Kidney (tissue), 14 donors: ENCODE results near the gene BUB1B. TPM values are rescaled to one million over a fixed set of nuclear protein-coding genes. Genes with fewer than 3 reads are reported as not detected.

Experiments
- DNase-seq, 5 donors: peaks; one replicate each; pipeline ENCODE4 v3.0.0-alpha.2; 2013 to 2020
- FAIRE-seq: peaks from 2 replicates; lab custom pipeline; 2012; peaks lifted over from hg19 to GRCh38; lab: Jason Lieb, UNC
- H3K27ac ChIP-seq, 2 donors: one replicate each; pipeline ENCODE4 v1.7.0; 2013; ENCODE audit warnings: low read depth in 2 of 2, low read length in 2 of 2, inconsistent platforms in 1 of 2
- H3K27me3 ChIP-seq: one replicate; pipeline ENCODE4 v1.7.1; 2013; ENCODE audit warnings: low read length, inconsistent platforms; ENCODE audit not compliant: control insufficient read depth, insufficient read depth
- H3K36me3 ChIP-seq, 3 donors: one replicate each; pipeline versions ENCODE4 v1.7.0 to v1.7.1; 2013; ENCODE audit warnings: low read length in 3 of 3, control low read depth in 1 of 3, inconsistent platforms in 1 of 3; ENCODE audit not compliant: insufficient read depth in 3 of 3, control insufficient read depth in 2 of 3
- H3K4me1 ChIP-seq, 3 donors: one replicate each; pipeline versions ENCODE4 v1.7.0 to v1.7.1; 2013; ENCODE audit warnings: low read length in 3 of 3, inconsistent platforms in 1 of 3, low read depth in 1 of 3; ENCODE audit not compliant: control insufficient read depth in 2 of 3, insufficient read depth in 2 of 3
- H3K4me3 ChIP-seq, 3 donors: one replicate each; pipeline versions ENCODE4 v1.7.0 to v1.8.1; 2013; ENCODE audit warnings: low read length in 3 of 3, control low read depth in 1 of 3, inconsistent platforms in 1 of 3
- H3K9ac ChIP-seq, 3 donors: one replicate each; pipeline versions ENCODE4 v1.7.0 to v1.7.1; 2013; ENCODE audit warnings: low read length in 3 of 3, control low read depth in 1 of 3, inconsistent platforms in 1 of 3
- H3K9me3 ChIP-seq, 3 donors: one replicate each; pipeline versions ENCODE4 v1.7.0 to v1.7.1; 2013; ENCODE audit warnings: low read length in 3 of 3, control low read depth in 1 of 3, inconsistent platforms in 1 of 3; ENCODE audit not compliant: control insufficient read depth in 2 of 3, insufficient read depth in 1 of 3
- intact Hi-C: fragments of 100-400 bp; cut with DNase I; formaldehyde crosslinking; loops from one replicate; pipeline ENCODE4 v1.11.1; 2022
- polyA plus RNA-seq: library from polyadenylated mRNA; stranded (reverse); fragments of 350-450 nt; fragmentation: Illumina TruSeq; extraction: RNeasy Lipid Tissue Mini Kit (QIAGEN cat#74804); gene quantifications from one replicate; pipeline ENCODE4 v1.2.3, GENCODE V29; 2014; ENCODE audit warnings: low read depth, low replicate concordance; ENCODE audit not compliant: insufficient read depth
- total RNA-seq: library from RNA; stranded (reverse); fragmentation: NEBNext Ultra II Directional; extraction: Animal tissue kit (Norgen Biotek cat#: 25700); gene quantifications from one replicate; pipeline ENCODE4 v1.2.1, GENCODE V29; 2021
- TF ChIP-seq, protein P1 (sequence below): IDR thresholded peaks from 3 replicates; pipeline ENCODE4 v1.5.1; 2012; ENCODE audit warnings: mild to moderate bottlenecking, moderate library complexity, borderline replicate concordance; ENCODE audit not compliant: insufficient read depth; ENCODE audit errors: extremely low read depth
- donor health status: control.
- donor health status: control.
- donor health status: control.
- donor health status: control.
- donor health status: control.
- donor health status: DM: yes; HTN: yes; CAD: no.
- donor health status: Normal renal cell carcinoma (clear cell type).

Gene BUB1B
- total and polyA plus RNA-seq, 2 donors from 2014 or later, result 0.69 to 0.94 TPM

DNA sequence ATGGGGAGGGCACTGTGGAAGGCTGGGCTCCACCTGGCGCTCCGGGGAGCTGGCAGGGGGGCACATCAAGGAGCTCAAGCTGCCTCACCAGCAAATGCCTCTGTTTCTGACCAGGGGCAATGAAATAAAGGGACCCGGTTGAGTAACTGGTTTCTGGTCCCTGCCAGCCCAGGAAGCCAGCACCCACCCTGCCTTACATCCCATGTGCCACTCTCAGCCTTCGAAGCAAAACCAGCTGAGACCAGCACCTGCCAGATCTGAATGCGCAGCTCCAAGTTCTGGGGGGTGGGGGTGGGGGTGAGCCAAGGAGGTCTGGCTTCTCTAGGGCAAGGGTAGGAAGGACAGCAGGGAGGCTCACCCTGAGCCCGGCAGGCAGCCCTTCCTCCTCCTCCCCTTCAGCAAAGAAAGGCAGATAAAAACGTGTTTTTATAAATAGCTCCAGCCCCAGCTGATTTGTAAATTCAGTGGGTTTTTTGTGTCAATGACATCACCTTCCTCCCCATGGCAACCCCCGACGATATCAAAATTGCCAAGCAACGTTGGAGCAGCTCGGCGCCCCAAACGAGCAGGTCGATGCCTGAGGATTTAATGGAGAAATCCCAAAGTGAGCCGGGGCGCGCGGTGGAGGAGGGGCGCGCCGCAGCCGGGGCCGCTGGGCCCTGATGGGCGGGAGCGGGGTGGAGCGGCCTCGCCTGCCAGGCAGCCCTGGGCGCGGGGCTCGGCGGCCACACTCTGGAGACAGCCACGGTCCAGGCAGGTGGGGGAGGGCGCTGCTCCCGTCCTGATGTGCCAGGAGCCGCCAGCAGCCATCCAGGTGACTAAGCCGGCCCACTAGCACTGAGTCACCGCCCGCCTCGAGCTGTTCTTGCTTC is 77.9 kb downstream of the BUB1B start, which contains the start of gene PAK6:
PAK6 (plus strand) TSS at position 532 of the 872 bp plus-strand sequence. CDS start 25,723 bp downstream, outside the sequence.
- peak within 1 kb of the TSS in 1 of 3 donors; percentile 80 for H3K9ac ChIP-seq
- FAIRE-seq, result no peak
- H3K4me3 ChIP-seq, result peak within 1 kb of the TSS in 1 of 3 donors; percentile 60
- no peaks in the 10 kb centered on the region for H3K36me3 ChIP-seq
- H3K27me3 ChIP-seq, result no peaks in the 10 kb centered on the region
- H3K4me1 ChIP-seq, result peaks cover 0 to 4% (median 0%) of the 10 kb centered on the region in 3 donors
- intact Hi-C loops, result no loop called here
- TF ChIP-seq, protein P1, sequence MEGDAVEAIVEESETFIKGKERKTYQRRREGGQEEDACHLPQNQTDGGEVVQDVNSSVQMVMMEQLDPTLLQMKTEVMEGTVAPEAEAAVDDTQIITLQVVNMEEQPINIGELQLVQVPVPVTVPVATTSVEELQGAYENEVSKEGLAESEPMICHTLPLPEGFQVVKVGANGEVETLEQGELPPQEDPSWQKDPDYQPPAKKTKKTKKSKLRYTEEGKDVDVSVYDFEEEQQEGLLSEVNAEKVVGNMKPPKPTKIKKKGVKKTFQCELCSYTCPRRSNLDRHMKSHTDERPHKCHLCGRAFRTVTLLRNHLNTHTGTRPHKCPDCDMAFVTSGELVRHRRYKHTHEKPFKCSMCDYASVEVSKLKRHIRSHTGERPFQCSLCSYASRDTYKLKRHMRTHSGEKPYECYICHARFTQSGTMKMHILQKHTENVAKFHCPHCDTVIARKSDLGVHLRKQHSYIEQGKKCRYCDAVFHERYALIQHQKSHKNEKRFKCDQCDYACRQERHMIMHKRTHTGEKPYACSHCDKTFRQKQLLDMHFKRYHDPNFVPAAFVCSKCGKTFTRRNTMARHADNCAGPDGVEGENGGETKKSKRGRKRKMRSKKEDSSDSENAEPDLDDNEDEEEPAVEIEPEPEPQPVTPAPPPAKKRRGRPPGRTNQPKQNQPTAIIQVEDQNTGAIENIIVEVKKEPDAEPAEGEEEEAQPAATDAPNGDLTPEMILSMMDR, result no peak
- DNase-seq, result peak; percentile 74 to 96 (median 83)
- no peaks in the 10 kb centered on the region for H3K9me3 ChIP-seq
- H3K27ac ChIP-seq, result peak within 1 kb of the TSS; percentile 85 to 89

DNA sequence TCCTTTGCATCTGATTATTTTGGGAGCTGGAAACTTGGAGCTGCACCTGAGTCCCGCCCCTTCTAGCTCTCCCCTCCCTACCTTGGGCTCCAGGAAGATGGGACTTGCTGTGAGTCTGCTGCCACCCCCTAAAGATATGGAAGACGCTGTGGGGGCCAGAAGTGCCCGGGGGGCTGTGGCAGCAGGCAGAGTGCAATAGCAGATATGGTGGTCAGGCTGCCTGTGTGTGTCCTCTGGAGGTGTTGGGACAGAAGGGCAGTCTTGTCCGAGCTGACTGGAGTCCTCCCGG is 78.5 kb downstream of the BUB1B start:
- Histone ChIP-seq H3K4me1 (peaks cover 0 to 4% (median 0%) of the 10 kb centered on the region in 3 donors), H3K27me3 (no peaks in the 10 kb centered on the region), H3K27ac (peak overlapping the region; percentile 59 to 89), H3K9ac (peak overlapping the region in 1 of 3 donors; percentile 80), H3K4me3 (peak overlapping the region in 1 of 3 donors; percentile 60), H3K36me3 (no peaks in the 10 kb centered on the region), H3K9me3 (no peaks in the 10 kb centered on the region)
- no peak for DNase-seq
- no peak for FAIRE-seq
- TF ChIP-seq, protein P1, result no peak
- intact Hi-C loops, result no loop called here

DNA sequence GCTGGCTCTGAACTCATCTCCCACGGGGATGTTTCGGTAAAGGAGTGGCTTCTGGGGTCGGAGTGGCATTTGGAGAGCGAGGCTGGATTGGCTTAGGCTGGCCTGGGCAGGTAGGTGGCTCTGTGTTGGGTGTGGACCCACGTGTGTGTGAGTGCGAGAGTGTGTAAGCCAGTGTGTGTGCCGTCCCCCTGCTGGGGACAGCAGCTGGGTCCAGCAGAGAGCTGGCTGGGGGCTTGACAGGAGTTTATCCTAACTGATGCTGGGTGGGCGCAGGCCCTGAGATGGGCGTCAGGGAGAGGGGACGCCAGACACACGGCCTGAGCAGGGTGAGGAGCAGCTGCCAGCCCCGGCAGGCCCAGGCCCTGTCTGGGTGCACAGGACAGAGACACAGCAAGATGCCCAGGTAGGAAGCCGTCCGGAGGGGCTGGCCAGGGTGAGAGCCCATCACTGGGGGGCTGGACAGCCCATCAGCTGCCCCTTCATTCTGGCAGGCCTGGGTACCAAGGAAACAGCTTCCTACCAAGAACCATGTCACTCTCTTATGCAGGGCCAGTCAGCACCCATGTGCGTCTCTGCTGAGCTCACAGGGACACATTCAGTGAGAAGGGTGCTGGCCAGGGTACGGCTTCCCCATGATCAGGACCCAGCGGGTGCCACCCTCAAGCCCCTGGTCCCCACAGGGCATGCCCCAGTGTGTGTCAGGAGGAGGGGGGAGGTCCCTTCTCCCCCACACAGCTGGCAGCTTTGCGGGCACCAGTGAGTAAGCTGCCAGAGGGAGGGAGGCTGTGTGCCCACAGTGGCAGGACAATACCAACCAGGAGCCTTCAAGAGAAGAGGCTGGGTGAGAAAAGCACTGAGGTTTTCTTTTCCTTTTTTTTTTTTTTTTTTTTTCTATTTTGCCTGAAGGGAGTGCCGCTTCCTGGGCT is 79.1 kb downstream of the BUB1B start:
- no peaks in the 10 kb centered on the region for H3K27me3 ChIP-seq
- DNase-seq, result peak in 1 of 5 donors; percentile 76
- H3K36me3 ChIP-seq, result no peaks in the 10 kb centered on the region
- intact Hi-C loops, result no loop called here
- H3K9me3 ChIP-seq, result no peaks in the 10 kb centered on the region
- peaks cover 0 to 7% (median 0%) of the 10 kb centered on the region in 3 donors for H3K4me1 ChIP-seq
- FAIRE-seq, result no peak
- H3K9ac ChIP-seq, result peak overlapping the region in 1 of 3 donors; percentile 80
- H3K4me3 ChIP-seq, result peak overlapping the region in 1 of 3 donors; percentile 60
- peak overlapping the region; percentile 59 to 89 for H3K27ac ChIP-seq
- TF ChIP-seq, protein P1, result no peak
